CD14-positive monocyte (primary cell): ENCODE data around the gene GTPBP10. TPM values are rescaled to one million over a fixed set of nuclear protein-coding genes. Genes with fewer than 3 reads are reported as not detected.
"Not testable (repeated sequence)": the region's sequence is repeated elsewhere in the genome, so short reads cannot be mapped to it uniquely, and the experiment has no call there.

ENCODE experiments used
- DNase-seq, 3 donors: peaks; one replicate each; pipeline ENCODE4 v3.0.0-alpha.2; 2011 to 2022
- H2AFZ ChIP-seq: 2 replicates; pipeline ENCODE4 v1.6.0; 2012; ENCODE audit warnings: mild to moderate bottlenecking, low read depth, low read length, inconsistent platforms; ENCODE audit not compliant: insufficient read depth, poor library complexity, severe bottlenecking
- H3K27ac ChIP-seq, 2 donors: 1 replicate in 1 of 2; 2 replicates in 1 of 2; pipeline ENCODE4 v1.5.1; 2012 to 2013; ENCODE audit warnings: low read length in 2 of 2, control low read depth in 1 of 2, inconsistent platforms in 1 of 2, low read depth in 1 of 2, mild to moderate bottlenecking in 1 of 2
- H3K27me3 ChIP-seq, 2 donors: one replicate each; pipeline versions ENCODE4 v1.6.0 to v1.6.1; 2011 to 2013; ENCODE audit warnings: low read length in 2 of 2; ENCODE audit not compliant: control insufficient read depth in 2 of 2, insufficient read depth in 2 of 2
- H3K36me3 ChIP-seq, 2 donors: replicated peaks in 1 of 2; 1 replicate in 1 of 2; 2 replicates in 1 of 2; pipeline versions ENCODE4 v1.5.1 to v1.6.1; 2012 to 2013; ENCODE audit warnings: low read length in 2 of 2, control low read depth in 1 of 2, inconsistent platforms in 1 of 2, mild to moderate bottlenecking in 1 of 2; ENCODE audit not compliant: insufficient read depth in 2 of 2, control insufficient read depth in 1 of 2
- H3K4me1 ChIP-seq, 2 donors: 1 replicate in 1 of 2; 2 replicates in 1 of 2; pipeline versions ENCODE4 v1.5.1 to v1.6.1; 2012 to 2013; ENCODE audit warnings: low read length in 2 of 2, control low read depth in 1 of 2, inconsistent platforms in 1 of 2, mild to moderate bottlenecking in 1 of 2, moderate library complexity in 1 of 2; ENCODE audit not compliant: insufficient read depth in 2 of 2, control insufficient read depth in 1 of 2
- H3K4me2 ChIP-seq: replicated peaks from 2 replicates; pipeline ENCODE3; 2012; ENCODE audit warnings: low read length, moderate library complexity, mild to moderate bottlenecking; ENCODE audit not compliant: poor library complexity, severe bottlenecking; ENCODE audit errors: extremely low read depth
- H3K4me3 ChIP-seq, 3 experiments: fragments of 200-600 bp in 1 of 3; sonication (generic) in 1 of 3; replicated peaks in 1 of 3; 1 replicate in 2 of 3; 2 replicates in 1 of 3; pipeline ENCODE4 v1.5.1; 2011 to 2013; ENCODE audit warnings: low read length in 3 of 3, mild to moderate bottlenecking in 3 of 3, control low read depth in 2 of 3, low read depth in 2 of 3, inconsistent platforms in 1 of 3, moderate library complexity in 1 of 3
- H3K79me2 ChIP-seq: 2 replicates; pipeline ENCODE4 v1.6.0; 2012; ENCODE audit warnings: mild to moderate bottlenecking, control low read depth, inconsistent platforms, low read length, moderate library complexity; ENCODE audit not compliant: insufficient read depth
- H3K9ac ChIP-seq: 2 replicates; pipeline ENCODE4 v1.6.0; 2017; ENCODE audit warnings: low read length, mild to moderate bottlenecking; ENCODE audit not compliant: insufficient read depth, poor library complexity, severe bottlenecking
- H3K9me3 ChIP-seq, 2 donors: replicated peaks in 1 of 2; 1 replicate in 1 of 2; 2 replicates in 1 of 2; pipeline versions ENCODE4 v1.5.1 to v1.6.1; 2012 to 2013; ENCODE audit warnings: low read length in 2 of 2, control low read depth in 1 of 2; ENCODE audit not compliant: control insufficient read depth in 1 of 2, insufficient read depth in 1 of 2
- H4K20me1 ChIP-seq: 2 replicates; pipeline ENCODE4 v1.6.0; 2012; ENCODE audit warnings: mild to moderate bottlenecking, low read length, control low read depth, moderate library complexity; ENCODE audit not compliant: insufficient read depth
- H3K27ac Mint-ChIP-seq, 7 donors: one replicate each; pipeline ENCODE4 v1.8.0; 2020; ENCODE audit warnings: mild to moderate bottlenecking in 7 of 7, mixed read lengths in 7 of 7, moderate library complexity in 6 of 7, inconsistent platforms in 2 of 7
- H3K27me3 Mint-ChIP-seq, 3 donors: one replicate each; pipeline ENCODE4 v1.8.0; 2021 to 2022; ENCODE audit warnings: low read depth in 3 of 3, mild to moderate bottlenecking in 3 of 3, mixed read lengths in 3 of 3, moderate library complexity in 3 of 3, inconsistent platforms in 1 of 3
- H3K36me3 Mint-ChIP-seq, 2 donors: one replicate each; pipeline ENCODE4 v1.8.0; 2020; ENCODE audit warnings: mixed read lengths in 2 of 2, inconsistent platforms in 1 of 2, mild to moderate bottlenecking in 1 of 2
- H3K4me1 Mint-ChIP-seq: one replicate; pipeline ENCODE4 v1.8.0; 2020; ENCODE audit warnings: mild to moderate bottlenecking, mixed read lengths
- H3K4me3 Mint-ChIP-seq, 2 donors: one replicate each; pipeline ENCODE4 v1.8.0; 2020; ENCODE audit warnings: mild to moderate bottlenecking in 2 of 2, mixed read lengths in 2 of 2, moderate library complexity in 1 of 2
- H3K9me3 Mint-ChIP-seq, 7 donors: one replicate each; pipeline ENCODE4 v1.8.0; 2020 to 2022; ENCODE audit warnings: mixed read lengths in 7 of 7, mild to moderate bottlenecking in 6 of 7, moderate library complexity in 6 of 7, inconsistent platforms in 2 of 7
- WGBS: methylation state at CpG from one replicate; pipeline ENCODE4 v1.1.5; 2013; ENCODE audit warnings: missing lambda C conversion rate; ENCODE audit not compliant: insufficient coverage; 5-methylcytosine and 5-hydroxymethylcytosine counted together
- intact Hi-C, 2 donors: fragments of 100-400 bp; cut with micrococcal nuclease; formaldehyde crosslinking; loops; one replicate each; pipeline versions ENCODE4 v1.15.0 to v1.15.1; 2023
- polyA plus RNA-seq, 3 donors: library from polyadenylated mRNA; depleted of rRNA in 1 of 3; unstranded in 2 of 3; stranded (reverse) in 1 of 3; fragments of 300-500 nt in 2 of 3; fragments of >200 nt in 1 of 3; fragmentation: Illumina TruSeq in 2 of 3; gene quantifications; 1 replicate in 2 of 3; 2 replicates in 1 of 3; pipeline ENCODE4 v1.2.3, GENCODE V29; 2012 to 2021
- TF ChIP-seq, protein P1 (sequence below): fragments of 200-600 bp; IDR thresholded peaks from one replicate; pipeline ENCODE4 v1.8.0; 2022; ENCODE audit warnings: antibody characterized with exemption, mild to moderate bottlenecking

Gene GTPBP10
- polyA plus RNA-seq, 3 donors = 7.0 to 12.2 (median 10.4) TPM

DNA sequence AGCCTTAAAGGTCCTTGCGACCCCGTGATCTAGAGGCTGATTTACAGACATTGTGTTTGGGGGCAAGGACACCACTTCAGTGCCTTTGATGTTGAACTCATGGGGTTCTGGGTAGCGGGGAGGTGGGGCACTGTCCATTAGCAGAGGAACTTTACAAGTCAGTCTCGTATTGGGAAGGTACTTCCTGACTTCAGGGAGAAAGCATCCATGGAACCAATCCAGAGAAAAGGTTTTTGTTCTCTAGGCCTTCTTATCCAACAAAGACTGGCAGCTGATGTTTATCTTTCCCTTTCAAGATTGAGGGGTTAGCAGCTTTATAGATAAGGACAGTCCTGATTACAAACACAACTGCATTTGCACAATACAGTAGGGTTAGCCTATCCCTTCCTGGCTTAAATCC lies 2.8 kb downstream of the GTPBP10 start:
- Histone ChIP-seq H3K27me3 (no peaks in the 10 kb centered on the region), H3K36me3 (peaks cover 4 to 23% of the 10 kb centered on the region in 2 donors), H3K27ac (no peak overlapping the region), H3K9me3 (peaks cover 3 to 10% of the 10 kb centered on the region in 2 donors), H4K20me1 (no peaks in the 10 kb centered on the region), H3K9ac (no peak overlapping the region), H3K79me2 (peaks cover 68% of the 10 kb centered on the region), H3K4me1 (peaks cover 10 to 22% of the 10 kb centered on the region in 2 donors), H3K4me2 (no peak overlapping the region), H2AFZ (no peak overlapping the region), H3K4me3 (no peak overlapping the region)
- 97% methylated on average over 4 of the region's 4 CpGs for WGBS
- H3K4me3 Mint-ChIP-seq = no peak overlapping the region
- H3K9me3 Mint-ChIP-seq = peaks cover 10 to 19% (median 14%) of the 10 kb centered on the region in 7 donors
- peaks cover 15% of the 10 kb centered on the region for H3K4me1 Mint-ChIP-seq
- intact Hi-C loops = loop anchor here (5.0 to 10.0 kb wide), 2 partner anchors 105 to 167 kb away; partner anchors contain the start of gene CFAP69 (in 2 of the 2)
- TF ChIP-seq, protein P1, sequence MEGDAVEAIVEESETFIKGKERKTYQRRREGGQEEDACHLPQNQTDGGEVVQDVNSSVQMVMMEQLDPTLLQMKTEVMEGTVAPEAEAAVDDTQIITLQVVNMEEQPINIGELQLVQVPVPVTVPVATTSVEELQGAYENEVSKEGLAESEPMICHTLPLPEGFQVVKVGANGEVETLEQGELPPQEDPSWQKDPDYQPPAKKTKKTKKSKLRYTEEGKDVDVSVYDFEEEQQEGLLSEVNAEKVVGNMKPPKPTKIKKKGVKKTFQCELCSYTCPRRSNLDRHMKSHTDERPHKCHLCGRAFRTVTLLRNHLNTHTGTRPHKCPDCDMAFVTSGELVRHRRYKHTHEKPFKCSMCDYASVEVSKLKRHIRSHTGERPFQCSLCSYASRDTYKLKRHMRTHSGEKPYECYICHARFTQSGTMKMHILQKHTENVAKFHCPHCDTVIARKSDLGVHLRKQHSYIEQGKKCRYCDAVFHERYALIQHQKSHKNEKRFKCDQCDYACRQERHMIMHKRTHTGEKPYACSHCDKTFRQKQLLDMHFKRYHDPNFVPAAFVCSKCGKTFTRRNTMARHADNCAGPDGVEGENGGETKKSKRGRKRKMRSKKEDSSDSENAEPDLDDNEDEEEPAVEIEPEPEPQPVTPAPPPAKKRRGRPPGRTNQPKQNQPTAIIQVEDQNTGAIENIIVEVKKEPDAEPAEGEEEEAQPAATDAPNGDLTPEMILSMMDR = no peak
- H3K27ac Mint-ChIP-seq = no peak overlapping the region
- peaks cover 17 to 41% of the 10 kb centered on the region in 2 donors for H3K36me3 Mint-ChIP-seq
- H3K27me3 Mint-ChIP-seq = peaks cover 0 to 2% (median 0%) of the 10 kb centered on the region in 3 donors
- DNase-seq = no peak

GRCh38 chr7:90350032-90350431 lies 3.5 kb downstream of the GTPBP10 start:
- H3K27me3 ChIP-seq, H3K27ac ChIP-seq, intact Hi-C loops, H3K9ac ChIP-seq, H3K9me3 ChIP-seq, H2AFZ ChIP-seq, H3K4me2 ChIP-seq, H4K20me1 ChIP-seq, H3K27ac Mint-ChIP-seq, H3K4me3 ChIP-seq, DNase-seq, H3K4me3 Mint-ChIP-seq, H3K27me3 Mint-ChIP-seq: not testable (repeated sequence)
- Histone ChIP-seq H3K36me3 (peaks cover 10 to 30% of the 10 kb centered on the region in 2 donors), H3K79me2 (peaks cover 68% of the 10 kb centered on the region), H3K4me1 (peaks cover 10 to 22% of the 10 kb centered on the region in 2 donors)
- peaks cover 15% of the 10 kb centered on the region for H3K4me1 Mint-ChIP-seq
- peaks cover 5 to 14% (median 9%) of the 10 kb centered on the region in 7 donors for H3K9me3 Mint-ChIP-seq
- H3K36me3 Mint-ChIP-seq = peaks cover 19 to 46% of the 10 kb centered on the region in 2 donors
- no CpG with 5 or more reads among the region's 3 CpGs for WGBS
